Measurements from ENCODE around the gene TCEANC2.
"Not testable (repeated sequence)": the region's sequence is repeated elsewhere in the genome, so short reads cannot be mapped to it uniquely, and the experiment has no call there.

Gene TCEANC2

GRCh38 chr1:54028306-54029251, 24.8 kb upstream of the TCEANC2 start:
- no peak overlapping the region for H3K9ac ChIP-seq (ENCODE audit: insufficient read length, low read depth)
- H3K4me1 ChIP-seq (ENCODE audit: insufficient read depth, insufficient read length) = no peaks in the 10 kb centered on the region
- no peak overlapping the region for H3K4me3 ChIP-seq (ENCODE audit: insufficient read length, low read depth)
- no peak for DNase-seq (ENCODE audit: low read depth, low spot score)
- H3K36me3 ChIP-seq (ENCODE audit: insufficient read depth, insufficient read length, low read length) = peaks cover 11% of the 10 kb centered on the region
- TF ChIP-seq SUZ12 (IDR thresholded peaks at IDR 0.05; ENCODE audit: extremely low read depth, insufficient read depth, insufficient read length) (no peak), YY1 (IDR thresholded peaks at IDR 0.05; ENCODE audit: insufficient read depth, insufficient read length) (no peak), ZNF274 (IDR thresholded peaks at IDR 0.05; ENCODE audit: low read depth, low read length) (no peak)
- no peaks in the 10 kb centered on the region for H3K9me3 ChIP-seq (ENCODE audit: insufficient read depth, low read length)
- H3K27me3 ChIP-seq (ENCODE audit: insufficient read depth, insufficient read length) = no peaks in the 10 kb centered on the region

DNA sequence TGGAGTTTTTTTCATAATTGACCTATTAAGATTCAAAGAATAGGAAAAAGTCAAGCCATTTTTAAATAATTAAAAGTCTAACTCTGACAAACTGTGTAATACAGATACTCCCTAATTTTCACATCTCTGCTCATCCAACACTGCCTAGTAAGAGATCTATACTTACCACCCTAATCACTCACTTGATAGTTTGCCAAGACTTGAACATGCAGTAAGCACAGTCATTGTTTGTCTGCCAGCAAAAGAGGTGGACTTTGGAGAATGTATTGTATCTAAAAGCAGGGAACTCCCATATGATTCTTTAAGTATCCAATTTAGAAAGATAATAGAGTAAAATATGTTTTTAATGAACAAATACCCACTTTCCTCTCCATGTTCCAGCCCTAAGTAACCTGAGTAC, 15.9 kb upstream of the TCEANC2 start:
- Histone ChIP-seq H3K4me3 (ENCODE audit: insufficient read length, low read depth) (no peak overlapping the region), H3K27me3 (ENCODE audit: insufficient read depth, insufficient read length) (no peaks in the 10 kb centered on the region), H3K36me3 (ENCODE audit: insufficient read depth, insufficient read length, low read length) (peaks cover 70% of the 10 kb centered on the region), H3K9ac (ENCODE audit: insufficient read length, low read depth) (no peak overlapping the region), H3K9me3 (ENCODE audit: insufficient read depth, low read length) (no peaks in the 10 kb centered on the region), H3K4me1 (ENCODE audit: insufficient read depth, insufficient read length) (no peaks in the 10 kb centered on the region)
- TF ChIP-seq ZNF274 (IDR thresholded peaks at IDR 0.05; ENCODE audit: low read depth, low read length) = no peak
- no peak for DNase-seq (ENCODE audit: low read depth, low spot score)

DNA sequence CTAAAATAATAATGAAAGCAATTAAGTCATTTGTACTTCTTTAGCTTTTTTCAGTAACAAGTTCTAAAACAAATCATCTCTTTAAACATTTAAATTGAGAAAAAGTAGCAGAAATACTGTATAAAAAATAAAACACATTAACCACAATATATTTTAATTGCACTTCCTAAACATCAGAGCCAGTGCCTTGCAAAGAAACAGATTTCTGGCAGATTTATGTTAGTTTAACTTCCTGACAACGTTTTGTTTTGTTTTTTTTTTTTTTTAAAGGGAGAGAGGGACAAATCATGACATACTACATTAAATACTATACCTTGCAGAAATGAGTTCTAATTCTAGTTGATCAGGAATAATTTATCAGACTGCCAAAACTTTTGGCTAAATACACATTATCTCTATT, 11.6 kb upstream of the TCEANC2 start:
- Histone ChIP-seq H3K36me3 (ENCODE audit: insufficient read depth, insufficient read length, low read length) (peaks cover 48% of the 10 kb centered on the region), H3K4me1 (ENCODE audit: insufficient read depth, insufficient read length) (no peaks in the 10 kb centered on the region), H3K27me3 (ENCODE audit: insufficient read depth, insufficient read length) (no peaks in the 10 kb centered on the region), H3K4me3 (ENCODE audit: insufficient read length, low read depth) (no peak overlapping the region), H3K9ac (ENCODE audit: insufficient read length, low read depth) (no peak overlapping the region), H3K9me3 (ENCODE audit: insufficient read depth, low read length) (no peaks in the 10 kb centered on the region)
- no peak for DNase-seq (ENCODE audit: low read depth, low spot score)
- TF ChIP-seq SUZ12 (IDR thresholded peaks at IDR 0.05; ENCODE audit: extremely low read depth, insufficient read depth, insufficient read length) (no peak), YY1 (IDR thresholded peaks at IDR 0.05; ENCODE audit: insufficient read depth, insufficient read length) (no peak), ZNF274 (IDR thresholded peaks at IDR 0.05; ENCODE audit: low read depth, low read length) (no peak)

DNA sequence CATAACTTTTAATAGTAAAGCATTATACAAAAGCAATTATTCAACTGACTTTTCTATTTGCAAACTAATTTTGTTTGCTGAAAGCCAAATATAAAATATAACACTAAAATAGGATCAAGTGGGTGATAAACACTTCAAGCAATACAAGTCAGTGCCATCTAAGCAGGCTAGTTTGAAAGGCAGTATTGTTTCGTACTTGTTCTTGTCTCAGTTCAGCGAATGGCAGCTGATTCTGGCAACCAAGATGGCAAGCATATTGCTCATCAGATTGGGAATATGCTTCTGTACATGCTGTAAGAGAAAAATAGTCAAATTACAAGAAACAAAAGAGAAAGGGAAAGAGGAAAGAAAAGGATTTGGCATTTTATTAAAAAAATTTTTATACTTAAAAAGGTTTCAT, 7.9 kb upstream of the TCEANC2 start:
- no peak overlapping the region for H3K4me3 ChIP-seq (ENCODE audit: insufficient read length, low read depth)
- H3K27me3 ChIP-seq (ENCODE audit: insufficient read depth, insufficient read length) = no peaks in the 10 kb centered on the region
- no peaks in the 10 kb centered on the region for H3K4me1 ChIP-seq (ENCODE audit: insufficient read depth, insufficient read length)

DNA sequence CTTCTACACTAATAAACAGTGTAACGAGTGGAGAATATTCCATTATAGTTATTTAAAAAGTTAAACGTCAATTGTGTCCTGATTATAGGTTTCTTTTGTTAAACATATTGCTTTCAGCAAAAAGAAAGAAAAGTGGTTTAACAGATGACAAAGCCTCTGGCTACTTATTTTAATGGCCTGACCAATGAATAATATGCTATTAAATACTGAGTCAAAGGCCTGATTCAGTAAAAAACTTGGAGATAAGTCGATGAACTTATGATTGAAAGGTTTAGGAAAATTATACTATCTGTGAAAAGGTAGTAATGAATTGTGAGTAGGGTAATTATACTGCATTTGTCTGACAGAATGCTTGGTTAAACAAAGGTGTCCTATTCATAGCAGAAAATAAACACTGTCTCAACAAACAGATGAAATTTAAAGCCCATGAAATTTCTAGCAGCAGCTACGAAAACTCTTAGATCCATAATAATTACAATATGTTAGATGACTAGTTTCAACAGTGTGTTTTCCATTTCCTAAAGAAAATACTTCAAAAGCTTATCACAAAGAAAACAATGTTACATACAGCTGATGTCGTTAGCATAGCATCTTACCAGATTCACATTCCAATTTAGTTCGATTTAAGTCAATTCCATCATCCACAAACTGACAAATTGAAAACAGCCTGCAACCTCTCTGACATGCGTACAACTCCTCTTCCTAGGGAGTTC, 6.6 kb upstream of the TCEANC2 start:
- no peak for DNase-seq (ENCODE audit: low read depth, low spot score)
- H3K4me1 ChIP-seq (ENCODE audit: insufficient read depth, insufficient read length) = no peaks in the 10 kb centered on the region
- no peak overlapping the region for H3K9ac ChIP-seq (ENCODE audit: insufficient read length, low read depth)
- TF ChIP-seq YY1 (IDR thresholded peaks at IDR 0.05; ENCODE audit: insufficient read depth, insufficient read length) = no peak
- TF ChIP-seq ZNF274 (IDR thresholded peaks at IDR 0.05; ENCODE audit: low read depth, low read length) = no peak
- TF ChIP-seq SUZ12 (IDR thresholded peaks at IDR 0.05; ENCODE audit: extremely low read depth, insufficient read depth, insufficient read length) = no peak
- peaks cover 11% of the 10 kb centered on the region for H3K36me3 ChIP-seq (ENCODE audit: insufficient read depth, insufficient read length, low read length)
- H3K4me3 ChIP-seq (ENCODE audit: insufficient read length, low read depth) = no peak overlapping the region
- H3K27me3 ChIP-seq (ENCODE audit: insufficient read depth, insufficient read length) = no peaks in the 10 kb centered on the region
- no peaks in the 10 kb centered on the region for H3K9me3 ChIP-seq (ENCODE audit: insufficient read depth, low read length)

More for the DNA sequence above, 7.9 kb upstream of the TCEANC2 start:
- Histone ChIP-seq H3K36me3 (ENCODE audit: insufficient read depth, insufficient read length, low read length) (peaks cover 24% of the 10 kb centered on the region), H3K9me3 (ENCODE audit: insufficient read depth, low read length) (no peaks in the 10 kb centered on the region), H3K9ac (ENCODE audit: insufficient read length, low read depth) (no peak overlapping the region)
- no peak for DNase-seq (ENCODE audit: low read depth, low spot score)
- TF ChIP-seq ZNF274 (IDR thresholded peaks at IDR 0.05; ENCODE audit: low read depth, low read length) (no peak), SUZ12 (IDR thresholded peaks at IDR 0.05; ENCODE audit: extremely low read depth, insufficient read depth, insufficient read length) (no peak), YY1 (IDR thresholded peaks at IDR 0.05; ENCODE audit: insufficient read depth, insufficient read length) (no peak)

DNA sequence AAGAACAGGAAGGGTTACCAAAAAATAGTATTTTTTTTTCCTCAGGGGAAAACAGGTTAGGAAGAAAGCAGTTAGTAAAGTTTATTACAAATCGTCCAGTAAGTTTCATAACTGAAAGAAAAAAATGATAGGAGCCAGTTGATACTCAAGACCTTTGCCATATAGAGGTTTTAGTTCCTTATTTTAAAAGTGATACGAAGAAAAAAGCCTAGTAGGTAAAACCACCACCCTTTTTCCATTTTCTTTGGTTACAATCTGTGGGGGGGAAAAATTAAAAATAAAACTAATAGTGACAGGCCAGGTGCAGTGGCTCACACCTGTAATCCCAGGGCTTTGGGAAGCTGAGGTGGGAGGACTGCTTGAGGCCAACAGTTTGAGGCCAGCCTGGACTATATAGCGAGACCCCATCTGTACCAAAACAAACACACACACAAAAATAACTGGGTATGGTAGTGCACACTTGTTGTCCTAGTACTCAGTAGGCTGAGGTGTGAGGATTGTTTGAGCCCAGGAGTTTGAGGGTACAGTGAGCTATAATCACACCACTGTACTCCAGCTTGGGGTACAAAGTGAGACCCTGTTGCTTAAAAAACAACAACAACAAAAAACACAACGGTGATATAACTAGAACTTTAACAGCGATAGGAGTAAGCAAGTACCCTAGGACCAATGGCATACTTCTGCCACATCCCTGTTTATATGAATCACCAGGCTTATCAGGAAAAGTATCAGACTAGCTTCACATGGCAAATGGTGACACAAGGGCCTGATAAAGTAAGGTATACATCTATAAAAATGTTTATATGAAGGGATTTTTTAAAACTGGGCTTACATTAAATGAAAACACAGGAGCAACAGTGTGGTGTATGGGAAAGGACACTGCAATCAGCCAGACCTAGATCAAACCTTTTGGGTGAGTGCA, 5.8 kb upstream of the TCEANC2 start:
- TF ChIP-seq ZNF274 (IDR thresholded peaks at IDR 0.05; ENCODE audit: low read depth, low read length) (no peak), YY1 (IDR thresholded peaks at IDR 0.05; ENCODE audit: insufficient read depth, insufficient read length) (no peak), SUZ12 (IDR thresholded peaks at IDR 0.05; ENCODE audit: extremely low read depth, insufficient read depth, insufficient read length) (no peak)
- H3K9ac ChIP-seq (ENCODE audit: insufficient read length, low read depth) = no peak overlapping the region

GRCh38 chr1:54050435-54050834, 3.0 kb upstream of the TCEANC2 start:
- not testable (repeated sequence) for H3K9me3 ChIP-seq (ENCODE audit: insufficient read depth, low read length); H3K27me3 ChIP-seq (ENCODE audit: insufficient read depth, insufficient read length); H3K36me3 ChIP-seq (ENCODE audit: insufficient read depth, insufficient read length, low read length); H3K4me3 ChIP-seq (ENCODE audit: insufficient read length, low read depth); DNase-seq (ENCODE audit: low read depth, low spot score); H3K4me1 ChIP-seq (ENCODE audit: insufficient read depth, insufficient read length); H3K9ac ChIP-seq (ENCODE audit: insufficient read length, low read depth)

More for the DNA sequence above, 5.8 kb upstream of the TCEANC2 start:
- H3K4me1 ChIP-seq (ENCODE audit: insufficient read depth, insufficient read length) = no peaks in the 10 kb centered on the region
- DNase-seq (ENCODE audit: low read depth, low spot score) = no peak
- no peaks in the 10 kb centered on the region for H3K9me3 ChIP-seq (ENCODE audit: insufficient read depth, low read length)
- peaks cover 4% of the 10 kb centered on the region for H3K36me3 ChIP-seq (ENCODE audit: insufficient read depth, insufficient read length, low read length)
- no peaks in the 10 kb centered on the region for H3K27me3 ChIP-seq (ENCODE audit: insufficient read depth, insufficient read length)
- H3K4me3 ChIP-seq (ENCODE audit: insufficient read length, low read depth) = no peak overlapping the region

All from NT2/D1 (cell line).